Adipocyte (in vitro differentiated cells): ENCODE data around the gene PHLPP1.

Experiments used
- DNase-seq: peaks from one replicate; pipeline ENCODE4 v3.0.0-alpha.2; 2015; ENCODE audit warnings: low read depth
- H3K27me3 ChIP-seq: replicated peaks from 2 replicates; pipeline ENCODE4 v1.7.0; 2013; ENCODE audit warnings: mild to moderate bottlenecking, low read length, moderate library complexity; ENCODE audit not compliant: control insufficient read depth, insufficient read depth
- H3K36me3 ChIP-seq: 2 replicates; pipeline ENCODE4 v1.7.0; 2013; ENCODE audit warnings: low read length, mild to moderate bottlenecking, moderate library complexity; ENCODE audit not compliant: control insufficient read depth, insufficient read depth, severe bottlenecking
- H3K4me1 ChIP-seq: 2 replicates; pipeline ENCODE4 v1.7.0; 2013; ENCODE audit warnings: mild to moderate bottlenecking, low read length, moderate library complexity; ENCODE audit not compliant: control insufficient read depth, insufficient read depth
- H3K4me3 ChIP-seq: 2 replicates; pipeline ENCODE4 v1.7.0; 2013; ENCODE audit warnings: mild to moderate bottlenecking, low read length, moderate library complexity
- H3K9ac ChIP-seq: 2 replicates; pipeline ENCODE4 v1.7.0; 2013; ENCODE audit warnings: mild to moderate bottlenecking, low read length, moderate library complexity
- H3K9me3 ChIP-seq: 2 replicates; pipeline ENCODE4 v1.7.0; 2013; ENCODE audit warnings: mild to moderate bottlenecking, low read length, moderate library complexity; ENCODE audit not compliant: control insufficient read depth

PHLPP1 gene

GRCh38 chr18:62990653-62991052 lies 275.3 kb downstream of the PHLPP1 start:
- Histone ChIP-seq H3K36me3 (no peaks in the 10 kb centered on the region), H3K9ac (no peak overlapping the region), H3K4me3 (no peak overlapping the region), H3K27me3 (no peaks in the 10 kb centered on the region), H3K4me1 (peaks cover 13% of the 10 kb centered on the region), H3K9me3 (no peaks in the 10 kb centered on the region)
- no peak for DNase-seq

DNA sequence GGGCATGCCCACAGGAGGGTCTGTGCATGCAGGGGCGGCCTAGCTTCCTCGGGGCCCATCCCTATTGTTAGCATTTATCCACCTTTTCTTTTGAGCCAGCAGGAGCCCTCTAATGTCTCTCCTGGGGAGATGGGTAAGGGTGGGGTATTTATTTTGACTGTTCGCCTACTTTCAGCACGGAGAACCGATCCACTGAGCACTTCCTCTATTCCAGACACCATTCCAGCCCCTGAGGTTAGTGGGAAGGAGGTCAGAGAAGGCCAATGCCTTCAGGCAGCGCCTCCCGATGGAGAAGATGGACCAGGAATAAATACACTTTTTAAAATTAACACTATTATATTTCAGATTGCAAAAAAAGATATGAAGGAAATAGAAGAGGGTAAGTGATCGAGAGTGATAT lies 276.0 kb downstream of the PHLPP1 start:
- H3K27me3 ChIP-seq = no peaks in the 10 kb centered on the region
- no peak overlapping the region for H3K9ac ChIP-seq
- H3K4me1 ChIP-seq = peaks cover 13% of the 10 kb centered on the region
- no peaks in the 10 kb centered on the region for H3K9me3 ChIP-seq
- no peak overlapping the region for H3K4me3 ChIP-seq
- DNase-seq = no peak
- no peaks in the 10 kb centered on the region for H3K36me3 ChIP-seq

- no peak for DNase-seq
- Histone ChIP-seq H3K4me1 (peaks cover 13% of the 10 kb centered on the region), H3K9ac (no peak overlapping the region), H3K9me3 (no peaks in the 10 kb centered on the region), H3K36me3 (no peaks in the 10 kb centered on the region), H3K4me3 (no peak overlapping the region), H3K27me3 (no peaks in the 10 kb centered on the region)
Measured at GRCh38 chr18:62991959-62992358, 276.6 kb downstream of the PHLPP1 start.

DNA sequence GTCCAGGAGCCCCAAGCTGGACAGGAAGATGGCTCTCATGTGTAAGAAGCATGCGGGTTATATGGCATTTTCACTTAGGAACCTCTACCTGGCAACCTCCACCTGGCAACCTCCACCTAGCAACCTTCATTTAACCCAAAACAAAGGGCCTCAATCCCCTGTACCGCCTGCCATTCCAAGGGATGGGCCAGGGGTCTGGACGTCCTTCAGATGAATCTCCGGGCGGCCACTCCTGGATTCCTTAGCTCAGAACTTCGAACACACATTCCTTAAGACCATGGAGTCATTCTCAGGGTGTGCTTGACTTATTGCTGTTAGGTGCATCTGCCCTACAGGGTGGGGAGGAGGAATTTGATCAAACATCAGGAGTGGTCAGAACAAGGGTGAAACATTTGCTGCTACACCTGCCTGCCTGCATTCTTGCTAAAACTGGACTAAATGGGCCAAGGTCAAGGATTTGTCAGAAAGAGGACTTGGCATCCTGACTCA lies 277.6 kb downstream of the PHLPP1 start:
- Histone ChIP-seq H3K27me3 (no peaks in the 10 kb centered on the region), H3K4me3 (no peak overlapping the region), H3K36me3 (no peaks in the 10 kb centered on the region), H3K4me1 (peaks cover 13% of the 10 kb centered on the region), H3K9me3 (no peaks in the 10 kb centered on the region), H3K9ac (no peak overlapping the region)
- DNase-seq = no peak

DNA sequence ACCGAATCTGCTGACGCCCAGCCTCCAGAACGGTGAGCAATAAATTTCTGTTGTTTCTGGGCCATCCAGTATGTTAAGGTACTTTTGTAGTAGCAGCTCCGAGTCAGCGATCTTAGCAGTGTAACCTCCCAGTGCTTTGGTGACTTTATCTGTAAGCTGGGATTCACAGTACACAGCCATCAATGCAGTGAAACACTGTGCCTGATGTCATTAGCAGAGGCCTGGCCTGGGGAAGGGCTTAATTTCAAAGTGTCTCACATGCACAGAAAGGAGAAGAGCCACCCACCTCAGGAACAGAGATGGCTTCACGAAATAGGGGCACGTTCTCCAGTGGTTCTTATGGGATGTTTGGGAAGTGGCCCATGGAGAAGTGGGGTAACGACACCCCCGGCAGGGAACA lies 281.2 kb downstream of the PHLPP1 start:
- no peaks in the 10 kb centered on the region for H3K9me3 ChIP-seq
- H3K27me3 ChIP-seq = no peaks in the 10 kb centered on the region
- DNase-seq = no peak
- no peak overlapping the region for H3K4me3 ChIP-seq
- no peaks in the 10 kb centered on the region for H3K36me3 ChIP-seq
- peaks cover 13% of the 10 kb centered on the region for H3K4me1 ChIP-seq
- no peak overlapping the region for H3K9ac ChIP-seq

DNA sequence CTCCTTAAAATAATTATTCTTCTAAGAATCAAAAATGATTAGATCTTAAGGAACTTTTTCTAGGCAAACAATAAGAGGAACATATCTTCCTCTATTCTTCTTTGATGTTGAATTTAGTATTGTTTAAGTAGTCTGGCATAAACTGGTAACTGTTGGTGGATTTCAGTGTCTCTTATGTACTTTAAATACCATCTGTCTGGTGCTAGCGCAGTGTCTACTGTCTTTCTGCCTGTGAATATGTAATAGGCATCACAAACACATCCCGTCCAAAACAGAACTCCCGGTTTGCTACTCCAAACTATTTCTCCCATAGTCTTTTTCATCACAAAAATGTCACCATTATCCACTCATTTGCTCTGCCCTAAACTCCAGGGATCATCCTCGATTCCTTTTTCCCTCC lies 281.7 kb downstream of the PHLPP1 start:
- Histone ChIP-seq H3K9me3 (no peaks in the 10 kb centered on the region), H3K4me3 (no peak overlapping the region), H3K4me1 (peaks cover 13% of the 10 kb centered on the region), H3K27me3 (no peaks in the 10 kb centered on the region), H3K36me3 (no peaks in the 10 kb centered on the region), H3K9ac (no peak overlapping the region)
- DNase-seq = no peak

- Histone ChIP-seq H3K27me3 (no peaks in the 10 kb centered on the region), H3K4me3 (no peak overlapping the region), H3K36me3 (no peaks in the 10 kb centered on the region), H3K4me1 (peaks cover 13% of the 10 kb centered on the region), H3K9me3 (no peaks in the 10 kb centered on the region), H3K9ac (no peak overlapping the region)
- no peak for DNase-seq
Measured at GRCh38 chr18:62998443-62998842, 283.1 kb downstream of the PHLPP1 start.

DNA sequence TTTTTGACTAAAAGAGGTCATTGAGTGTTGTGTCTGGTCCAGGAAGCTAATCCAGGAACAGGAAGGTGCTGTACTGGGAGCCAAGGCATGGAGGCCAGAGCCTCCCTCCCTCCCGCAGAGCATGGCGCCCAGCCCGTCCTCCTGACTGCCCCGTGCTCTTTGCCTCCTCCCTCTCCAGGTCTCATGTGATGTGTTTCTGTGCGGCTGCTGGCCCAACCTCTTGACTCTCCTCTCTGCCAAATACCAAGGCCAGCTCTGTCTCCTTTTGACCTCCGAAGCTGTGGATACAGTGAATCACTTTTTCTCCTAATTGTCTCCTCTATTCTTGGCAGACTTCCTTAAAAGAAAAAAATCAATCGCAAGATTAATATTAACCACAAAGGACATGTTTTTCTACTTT lies 284.1 kb downstream of the PHLPP1 start:
- no peak for DNase-seq
- H3K9ac ChIP-seq = no peak overlapping the region
- no peaks in the 10 kb centered on the region for H3K27me3 ChIP-seq
- no peak overlapping the region for H3K4me3 ChIP-seq
- no peaks in the 10 kb centered on the region for H3K9me3 ChIP-seq
- H3K4me1 ChIP-seq = peaks cover 8% of the 10 kb centered on the region
- H3K36me3 ChIP-seq = no peaks in the 10 kb centered on the region

DNA sequence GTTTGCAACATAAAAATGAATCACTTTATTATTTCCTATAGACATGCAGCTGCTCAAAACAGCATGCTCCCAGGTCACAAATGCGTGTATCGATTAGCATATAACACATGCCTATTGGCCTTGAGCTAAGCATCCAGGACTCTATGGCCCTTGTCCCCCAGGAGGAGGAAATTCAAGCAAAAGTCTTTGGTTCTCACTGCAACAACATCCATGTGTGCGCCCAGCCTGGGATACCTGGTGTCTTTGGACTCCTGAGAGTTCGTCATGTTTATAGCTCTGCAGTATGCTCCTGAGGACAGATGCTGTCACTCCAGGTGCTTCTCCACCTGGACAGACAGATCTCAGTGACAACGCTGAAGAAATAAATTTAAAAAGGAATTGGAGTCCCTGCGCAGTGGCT lies 284.6 kb downstream of the PHLPP1 start:
- no peak overlapping the region for H3K4me3 ChIP-seq
- H3K4me1 ChIP-seq = peaks cover 8% of the 10 kb centered on the region
- H3K9ac ChIP-seq = no peak overlapping the region
- no peaks in the 10 kb centered on the region for H3K36me3 ChIP-seq
- H3K9me3 ChIP-seq = no peaks in the 10 kb centered on the region
- no peak for DNase-seq
- peaks cover 2% of the 10 kb centered on the region for H3K27me3 ChIP-seq

GRCh38 chr18:63000839-63001238 lies 285.5 kb downstream of the PHLPP1 start:
- no peak for DNase-seq
- Histone ChIP-seq H3K36me3 (no peaks in the 10 kb centered on the region), H3K27me3 (peaks cover 4% of the 10 kb centered on the region), H3K4me3 (no peak overlapping the region), H3K9me3 (no peaks in the 10 kb centered on the region), H3K9ac (no peak overlapping the region), H3K4me1 (peaks cover 8% of the 10 kb centered on the region)

GRCh38 chr18:63001861-63002260 lies 286.5 kb downstream of the PHLPP1 start:
- DNase-seq = no peak
- Histone ChIP-seq H3K27me3 (peaks cover 4% of the 10 kb centered on the region), H3K9ac (no peak overlapping the region), H3K4me1 (peaks cover 8% of the 10 kb centered on the region), H3K9me3 (no peaks in the 10 kb centered on the region), H3K4me3 (no peak overlapping the region), H3K36me3 (no peaks in the 10 kb centered on the region)

- Histone ChIP-seq H3K9ac (no peak overlapping the region), H3K4me3 (no peak overlapping the region), H3K36me3 (no peaks in the 10 kb centered on the region), H3K9me3 (no peaks in the 10 kb centered on the region), H3K4me1 (peaks cover 8% of the 10 kb centered on the region), H3K27me3 (peaks cover 4% of the 10 kb centered on the region)
- DNase-seq = no peak
Measured at GRCh38 chr18:63002305-63002704, 287.0 kb downstream of the PHLPP1 start.
